KMS-11 (cell line): ENCODE data around the gene TSC22D3.
A peak's percentile ranks its signal among the peaks of the same experiment; 100 is the strongest.

Experiments used
- H2AFZ ChIP-seq: fragments of 200-600 bp; sonication (generic); 2 replicates; pipeline ENCODE4 v1.6.1; 2016; ENCODE audit warnings: antibody characterized with exemption, mixed run types, low read depth
- H3K27ac ChIP-seq: fragments of 200-600 bp; sonication (generic); 2 replicates; pipeline ENCODE4 v1.6.1; 2016; ENCODE audit warnings: mild to moderate bottlenecking, mixed run types
- H3K27me3 ChIP-seq: fragments of 200-600 bp; sonication (generic); 2 replicates; pipeline ENCODE4 v1.6.1; 2017; ENCODE audit warnings: mild to moderate bottlenecking, low read depth, mixed run types, moderate library complexity; ENCODE audit not compliant: insufficient read depth
- H3K36me3 ChIP-seq: fragments of 200-600 bp; sonication (generic); 2 replicates; pipeline ENCODE4 v1.6.1; 2017; ENCODE audit warnings: mild to moderate bottlenecking, mixed run types; ENCODE audit not compliant: insufficient read depth
- H3K4me1 ChIP-seq: fragments of 200-600 bp; sonication (generic); 2 replicates; pipeline ENCODE4 v1.6.1; 2016; ENCODE audit warnings: mild to moderate bottlenecking, low read depth, mixed run types; ENCODE audit not compliant: poor library complexity, severe bottlenecking
- H3K4me2 ChIP-seq: fragments of 200-600 bp; sonication (generic); 2 replicates; pipeline ENCODE4 v1.7.0; 2016; ENCODE audit warnings: mild to moderate bottlenecking, mixed run types
- H3K4me3 ChIP-seq: fragments of 200-600 bp; sonication (generic); IDR thresholded peaks from 2 replicates; pipeline ENCODE4 v1.6.1; 2017; ENCODE audit warnings: low read depth, low read length, mixed read lengths; ENCODE audit not compliant: insufficient read depth
- H3K79me2 ChIP-seq: fragments of 200-600 bp; sonication (generic); 2 replicates; pipeline ENCODE4 v1.6.1; 2016; ENCODE audit warnings: low read depth, mixed run types; ENCODE audit not compliant: insufficient read depth
- H3K9ac ChIP-seq: fragments of 200-600 bp; sonication (generic); 2 replicates; pipeline ENCODE4 v1.6.1; 2016; ENCODE audit warnings: mild to moderate bottlenecking, mixed run types
- H4K20me1 ChIP-seq: fragments of 200-600 bp; sonication (generic); 2 replicates; pipeline ENCODE4 v1.6.1; 2016; ENCODE audit warnings: mild to moderate bottlenecking, mixed run types; ENCODE audit not compliant: insufficient read depth
- TF ChIP-seq, protein P1 (sequence below): fragments of 200-600 bp; sonication (generic); conservative IDR thresholded peaks from 2 replicates; pipeline ENCODE4 v1.6.1; 2017; ENCODE audit warnings: low read depth, mild to moderate bottlenecking, antibody characterized with exemption, low read length, moderate library complexity, mixed read lengths

The TSC22D3 gene

DNA sequence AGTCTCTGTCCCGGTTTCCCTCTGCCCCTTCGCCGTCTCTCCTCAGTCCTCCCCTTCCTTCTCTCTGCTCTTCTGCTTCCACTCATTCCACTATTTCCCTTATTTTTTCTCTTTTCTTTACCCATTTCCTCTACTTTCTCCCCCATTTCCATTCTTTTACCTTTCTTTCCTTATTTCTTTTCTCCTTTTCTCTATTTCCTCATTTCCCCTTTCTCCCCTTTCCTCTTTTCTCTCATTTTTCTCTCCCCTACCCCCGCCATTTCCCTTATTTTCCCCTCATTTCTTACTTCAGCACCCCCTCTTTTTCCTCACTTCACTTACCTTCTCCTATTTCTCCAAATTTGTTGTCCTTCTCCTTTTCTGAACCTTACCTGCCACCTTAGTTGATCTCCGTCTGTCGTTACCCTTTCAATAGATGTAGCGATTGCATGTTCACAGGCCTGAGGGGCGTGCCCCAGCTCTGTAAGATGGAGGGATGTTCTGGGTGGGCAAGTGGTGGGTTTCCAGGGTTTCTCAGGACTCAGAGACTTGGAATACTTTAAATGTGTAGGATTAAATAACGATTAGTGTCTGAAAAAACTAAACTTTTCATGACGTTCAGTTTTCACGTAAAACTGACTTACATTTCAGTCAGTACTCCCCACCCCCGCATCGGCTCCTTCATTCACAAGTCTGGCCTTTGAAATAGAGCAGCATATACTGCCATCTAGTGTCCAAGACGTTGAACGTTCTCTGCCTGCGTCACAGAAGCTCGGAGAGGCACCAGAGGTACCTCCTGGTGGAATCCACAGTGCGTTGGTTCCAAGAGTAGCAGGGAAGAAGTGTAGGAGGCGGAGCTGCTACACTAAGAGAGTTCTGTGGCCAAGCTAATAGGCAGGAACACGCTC, 1.3 kb upstream of the TSC22D3 start:
- Histone ChIP-seq H3K27me3 (no peaks in the 10 kb centered on the region), H3K4me3 (no peak overlapping the region), H3K27ac (no peak overlapping the region), H2AFZ (peak overlapping the region; percentile 97), H3K9ac (no peak overlapping the region; the same call in 1 of the 2 replicates), H3K79me2 (no peaks in the 10 kb centered on the region), H3K36me3 (no peaks in the 10 kb centered on the region), H3K4me2 (peak overlapping the region; percentile 100), H4K20me1 (no peaks in the 10 kb centered on the region), H3K4me1 (peaks cover 5% of the 10 kb centered on the region)
- TF ChIP-seq, protein P1, sequence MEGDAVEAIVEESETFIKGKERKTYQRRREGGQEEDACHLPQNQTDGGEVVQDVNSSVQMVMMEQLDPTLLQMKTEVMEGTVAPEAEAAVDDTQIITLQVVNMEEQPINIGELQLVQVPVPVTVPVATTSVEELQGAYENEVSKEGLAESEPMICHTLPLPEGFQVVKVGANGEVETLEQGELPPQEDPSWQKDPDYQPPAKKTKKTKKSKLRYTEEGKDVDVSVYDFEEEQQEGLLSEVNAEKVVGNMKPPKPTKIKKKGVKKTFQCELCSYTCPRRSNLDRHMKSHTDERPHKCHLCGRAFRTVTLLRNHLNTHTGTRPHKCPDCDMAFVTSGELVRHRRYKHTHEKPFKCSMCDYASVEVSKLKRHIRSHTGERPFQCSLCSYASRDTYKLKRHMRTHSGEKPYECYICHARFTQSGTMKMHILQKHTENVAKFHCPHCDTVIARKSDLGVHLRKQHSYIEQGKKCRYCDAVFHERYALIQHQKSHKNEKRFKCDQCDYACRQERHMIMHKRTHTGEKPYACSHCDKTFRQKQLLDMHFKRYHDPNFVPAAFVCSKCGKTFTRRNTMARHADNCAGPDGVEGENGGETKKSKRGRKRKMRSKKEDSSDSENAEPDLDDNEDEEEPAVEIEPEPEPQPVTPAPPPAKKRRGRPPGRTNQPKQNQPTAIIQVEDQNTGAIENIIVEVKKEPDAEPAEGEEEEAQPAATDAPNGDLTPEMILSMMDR, result peak; percentile 78

DNA sequence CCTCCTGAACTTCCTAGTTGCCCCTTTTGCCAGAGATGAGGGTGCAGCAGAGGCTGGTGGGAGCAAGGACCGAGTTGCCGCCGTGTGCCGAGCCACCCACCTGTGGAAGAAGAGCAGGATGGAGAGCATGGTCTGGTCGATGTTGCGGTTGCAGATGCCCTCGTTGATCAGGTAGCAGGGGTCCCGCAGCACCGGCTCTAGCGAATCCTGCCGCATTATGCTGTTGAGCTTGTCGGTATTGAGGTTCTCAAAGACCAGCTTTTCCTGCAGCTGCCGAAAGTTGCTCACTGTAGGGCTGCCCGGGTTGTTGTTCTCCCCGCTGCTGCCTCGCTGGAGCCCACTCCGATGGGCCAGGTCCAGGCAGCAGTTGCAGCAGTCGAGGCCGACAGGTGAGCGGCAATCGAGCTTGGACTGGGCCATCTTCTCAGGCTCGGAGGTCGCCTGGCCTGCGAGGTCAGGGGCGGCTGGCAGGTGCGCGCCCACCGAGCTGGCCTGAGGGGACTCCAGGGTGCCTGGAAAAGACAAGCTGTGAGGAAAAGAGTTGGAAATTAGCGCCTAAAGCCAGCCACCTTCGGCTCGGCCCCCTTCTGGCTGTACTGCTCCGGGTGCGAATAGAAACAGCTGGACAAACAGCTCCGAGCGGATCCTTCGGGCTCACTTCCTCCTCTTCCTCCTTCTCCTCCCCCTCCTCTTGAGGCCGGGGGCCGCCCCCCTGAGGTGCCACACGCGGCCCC, 420 bp downstream of the TSC22D3 start:
- Histone ChIP-seq H4K20me1 (no peaks in the 10 kb centered on the region), H3K79me2 (no peaks in the 10 kb centered on the region), H3K9ac (peak overlapping the region; percentile 49; the same call in 1 of the 2 replicates), H3K27ac (no peak overlapping the region; the same call in 1 of the 2 replicates), H2AFZ (peak overlapping the region; percentile 97), H3K27me3 (no peaks in the 10 kb centered on the region), H3K4me2 (peak overlapping the region; percentile 46), H3K36me3 (no peaks in the 10 kb centered on the region), H3K4me3 (no peak overlapping the region), H3K4me1 (peaks cover 5% of the 10 kb centered on the region)
- TF ChIP-seq, protein P1, result no peak

DNA sequence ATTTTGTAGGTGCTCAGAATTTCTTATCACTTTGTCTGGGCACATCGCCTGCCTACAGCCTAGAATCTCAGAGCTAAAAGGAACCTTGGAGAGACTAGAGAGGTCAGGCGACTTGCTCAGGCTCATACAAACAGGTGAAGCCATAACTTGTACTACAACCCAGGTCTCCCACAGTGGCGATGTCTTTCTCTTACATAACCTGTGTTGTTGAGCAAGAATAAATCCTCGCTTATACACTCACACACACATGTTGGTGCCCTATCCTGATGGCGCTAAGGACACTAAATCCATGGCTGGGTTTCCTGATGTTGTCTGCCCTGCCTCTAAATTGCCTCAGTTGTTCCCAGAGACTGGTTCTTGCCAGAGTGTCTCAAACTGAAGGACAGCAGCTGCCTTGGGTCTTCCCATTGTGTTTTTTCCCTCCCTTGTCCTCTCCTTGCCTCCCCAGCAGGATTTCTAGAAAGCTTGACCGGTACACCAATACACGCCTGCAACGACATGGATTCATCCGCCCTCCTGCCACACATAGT, 1.6 kb downstream of the TSC22D3 start:
- Histone ChIP-seq H3K9ac (no peak overlapping the region), H3K4me2 (no peak overlapping the region), H2AFZ (no peak overlapping the region), H3K79me2 (no peaks in the 10 kb centered on the region), H3K4me3 (no peak overlapping the region), H3K4me1 (peaks cover 5% of the 10 kb centered on the region), H3K27ac (no peak overlapping the region), H3K27me3 (no peaks in the 10 kb centered on the region), H4K20me1 (no peaks in the 10 kb centered on the region), H3K36me3 (no peaks in the 10 kb centered on the region)
- TF ChIP-seq, protein P1, result no peak

DNA sequence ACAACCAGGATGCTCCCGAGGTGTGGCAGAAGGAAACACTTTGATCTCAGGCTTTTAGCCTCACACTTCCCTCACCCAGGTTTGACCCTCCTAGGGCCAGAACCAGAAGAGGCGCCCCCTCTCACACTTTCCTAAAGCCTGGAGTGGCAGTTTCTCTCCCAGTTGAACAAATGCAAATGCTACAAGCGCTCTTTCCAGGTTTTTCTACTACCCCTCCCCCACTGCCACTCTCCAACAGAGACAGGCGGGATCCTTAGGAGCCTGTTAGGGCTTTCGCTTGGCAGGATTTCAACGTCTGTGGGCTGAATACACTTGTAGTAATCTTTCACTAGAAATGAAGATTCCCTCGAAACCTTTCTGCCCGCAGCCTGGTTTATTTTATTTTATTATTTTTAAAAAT, 2.4 kb downstream of the TSC22D3 start:
- H3K79me2 ChIP-seq, result no peaks in the 10 kb centered on the region
- no peak overlapping the region for H3K9ac ChIP-seq
- H3K27ac ChIP-seq, result no peak overlapping the region
- H3K36me3 ChIP-seq, result no peaks in the 10 kb centered on the region
- TF ChIP-seq, protein P1, result no peak
- no peaks in the 10 kb centered on the region for H4K20me1 ChIP-seq
- no peak overlapping the region for H3K4me3 ChIP-seq
- no peaks in the 10 kb centered on the region for H3K27me3 ChIP-seq
- H2AFZ ChIP-seq, result no peak overlapping the region
- H3K4me2 ChIP-seq, result no peak overlapping the region
- H3K4me1 ChIP-seq, result peaks cover 5% of the 10 kb centered on the region
